ENCODE data around the gene DDX50. TPM values are rescaled to one million over a fixed set of nuclear protein-coding genes. Genes with fewer than 3 reads are reported as not detected.
A peak's percentile ranks its signal among the peaks of the same experiment; 100 is the strongest.

DDX50 gene
- total RNA-seq, 1 experiment from 2014 or later: 37.1 TPM

GRCh38 chr10:68871105-68871711, 29.9 kb upstream of the DDX50 start (continued):
- TF ChIP-seq FOXP4 (CRISPR knock-in tag; IDR thresholded peaks at IDR 0.05) (no peak), ZNF425 (CRISPR knock-in tag; conservative IDR thresholded peaks at IDR 0.05) (no peak)

GRCh38 chr10:68871731-68872342, 29.3 kb upstream of the DDX50 start:
- DNase-seq (ENCODE audit: low spot score) (no peak), ATAC-seq (no peak)
- TF ChIP-seq ATF1 (CRISPR knock-in tag; IDR thresholded peaks at IDR 0.05) (no peak), ZNF121 (CRISPR knock-in tag; IDR thresholded peaks at IDR 0.05) (no peak), IRF2 (CRISPR knock-in tag; IDR thresholded peaks at IDR 0.05; ENCODE audit: borderline replicate concordance, low read depth) (no peak), NR2C2 (CRISPR knock-in tag; IDR thresholded peaks at IDR 0.05) (no peak), NR3C1 (CRISPR knock-in tag; conservative IDR thresholded peaks at IDR 0.05; ENCODE audit: low read depth) (no peak), E2F1 (CRISPR knock-in tag; IDR thresholded peaks at IDR 0.05) (no peak)
- peak overlapping the region; percentile 20; the same call in 1 of the 2 replicates for H3K4me3 Mint-ChIP-seq
- peaks cover 19% of the 10 kb centered on the region for H3K36me3 Mint-ChIP-seq
- H3K4me1 Mint-ChIP-seq: peaks cover 34% of the 10 kb centered on the region
- peaks cover 25% of the 10 kb centered on the region for H3K9me3 Mint-ChIP-seq
- ChIA-PET CTCF (interaction anchor here (1.0 to 1.1 kb wide), 2 partner anchors 9 to 44 kb away, joined by 5 to 7 read pairs; partner anchors contain the start of gene STOX1), POLR2A (interaction anchor here (0.7 kb wide), 1 partner anchor 14 kb away, joined by 5 read pairs; no protein-coding TSS in a partner anchor)
- peak overlapping the region; percentile 44 for H3K27ac Mint-ChIP-seq
- H3K27me3 Mint-ChIP-seq (ENCODE audit: low read depth): peaks cover 13% of the 10 kb centered on the region

GRCh38 chr10:68876246-68877138, 24.6 kb upstream of the DDX50 start:
- no peaks in the 10 kb centered on the region for H3K36me3 Mint-ChIP-seq
- CTCF ChIA-PET: no interaction called here

More at GRCh38 chr10:68876246-68877138, 24.6 kb upstream of the DDX50 start:
- no peak for ATAC-seq
- peaks cover 47% of the 10 kb centered on the region for H3K4me1 Mint-ChIP-seq
- no peaks in the 10 kb centered on the region for H3K9me3 Mint-ChIP-seq
- H3K27ac Mint-ChIP-seq: peak overlapping the region; percentile 11; the same call in 1 of the 2 replicates
- H3K4me3 Mint-ChIP-seq: no peak overlapping the region
- H3K27me3 Mint-ChIP-seq (ENCODE audit: low read depth): no peaks in the 10 kb centered on the region
- no peak for DNase-seq (ENCODE audit: low spot score)
- POLR2A ChIA-PET: interaction anchor here (0.5 kb wide), 1 partner anchor 67 kb away, joined by 9 read pairs; no protein-coding TSS in a partner anchor
- TF ChIP-seq PREB (CRISPR knock-in tag; IDR thresholded peaks at IDR 0.05; ENCODE audit: borderline replicate concordance) (no peak), ATF1 (CRISPR knock-in tag; IDR thresholded peaks at IDR 0.05) (no peak), ZNF512 (CRISPR knock-in tag; IDR thresholded peaks at IDR 0.05; ENCODE audit: borderline replicate concordance) (no peak), FOXP4 (CRISPR knock-in tag; IDR thresholded peaks at IDR 0.05) (no peak), ETV6 (CRISPR knock-in tag; IDR thresholded peaks at IDR 0.05) (no peak)

Data from WTC11 (cell line).